ENCODE measurements around the gene DOK7.

- TF ChIP-seq SUZ12 (IDR thresholded peaks at IDR 0.05; ENCODE audit: extremely low read depth, insufficient read depth, insufficient read length), result no peak
- TF ChIP-seq ZNF274 (IDR thresholded peaks at IDR 0.05; ENCODE audit: low read depth, low read length), result no peak
These were observed 30.7 kb upstream of the DOK7 start for GRCh38 chr4:3432381-3432790.
